CD14-positive monocyte (primary cell): Measurements from ENCODE around the gene NPAS3. TPM values are rescaled to one million over a fixed set of nuclear protein-coding genes. Genes with fewer than 3 reads are reported as not detected.

Experiments used
- DNase-seq, 3 donors: peaks; one replicate each; pipeline ENCODE4 v3.0.0-alpha.2; 2011 to 2022
- H2AFZ ChIP-seq: 2 replicates; pipeline ENCODE4 v1.6.0; 2012; ENCODE audit warnings: mild to moderate bottlenecking, low read depth, low read length, inconsistent platforms; ENCODE audit not compliant: insufficient read depth, poor library complexity, severe bottlenecking
- H3K27ac ChIP-seq, 2 donors: 1 replicate in 1 of 2; 2 replicates in 1 of 2; pipeline ENCODE4 v1.5.1; 2012 to 2013; ENCODE audit warnings: low read length in 2 of 2, control low read depth in 1 of 2, inconsistent platforms in 1 of 2, low read depth in 1 of 2, mild to moderate bottlenecking in 1 of 2
- H3K27me3 ChIP-seq, 2 donors: one replicate each; pipeline versions ENCODE4 v1.6.0 to v1.6.1; 2011 to 2013; ENCODE audit warnings: low read length in 2 of 2; ENCODE audit not compliant: control insufficient read depth in 2 of 2, insufficient read depth in 2 of 2
- H3K36me3 ChIP-seq, 2 donors: replicated peaks in 1 of 2; 1 replicate in 1 of 2; 2 replicates in 1 of 2; pipeline versions ENCODE4 v1.5.1 to v1.6.1; 2012 to 2013; ENCODE audit warnings: low read length in 2 of 2, control low read depth in 1 of 2, inconsistent platforms in 1 of 2, mild to moderate bottlenecking in 1 of 2; ENCODE audit not compliant: insufficient read depth in 2 of 2, control insufficient read depth in 1 of 2
- H3K4me1 ChIP-seq, 2 donors: 1 replicate in 1 of 2; 2 replicates in 1 of 2; pipeline versions ENCODE4 v1.5.1 to v1.6.1; 2012 to 2013; ENCODE audit warnings: low read length in 2 of 2, control low read depth in 1 of 2, inconsistent platforms in 1 of 2, mild to moderate bottlenecking in 1 of 2, moderate library complexity in 1 of 2; ENCODE audit not compliant: insufficient read depth in 2 of 2, control insufficient read depth in 1 of 2
- H3K4me2 ChIP-seq: replicated peaks from 2 replicates; pipeline ENCODE3; 2012; ENCODE audit warnings: low read length, moderate library complexity, mild to moderate bottlenecking; ENCODE audit not compliant: poor library complexity, severe bottlenecking; ENCODE audit errors: extremely low read depth
- H3K4me3 ChIP-seq, 3 experiments: fragments of 200-600 bp in 1 of 3; sonication (generic) in 1 of 3; replicated peaks in 1 of 3; 1 replicate in 2 of 3; 2 replicates in 1 of 3; pipeline ENCODE4 v1.5.1; 2011 to 2013; ENCODE audit warnings: low read length in 3 of 3, mild to moderate bottlenecking in 3 of 3, control low read depth in 2 of 3, low read depth in 2 of 3, inconsistent platforms in 1 of 3, moderate library complexity in 1 of 3
- H3K79me2 ChIP-seq: 2 replicates; pipeline ENCODE4 v1.6.0; 2012; ENCODE audit warnings: mild to moderate bottlenecking, control low read depth, inconsistent platforms, low read length, moderate library complexity; ENCODE audit not compliant: insufficient read depth
- H3K9ac ChIP-seq: 2 replicates; pipeline ENCODE4 v1.6.0; 2017; ENCODE audit warnings: low read length, mild to moderate bottlenecking; ENCODE audit not compliant: insufficient read depth, poor library complexity, severe bottlenecking
- H3K9me3 ChIP-seq, 2 donors: replicated peaks in 1 of 2; 1 replicate in 1 of 2; 2 replicates in 1 of 2; pipeline versions ENCODE4 v1.5.1 to v1.6.1; 2012 to 2013; ENCODE audit warnings: low read length in 2 of 2, control low read depth in 1 of 2; ENCODE audit not compliant: control insufficient read depth in 1 of 2, insufficient read depth in 1 of 2
- H4K20me1 ChIP-seq: 2 replicates; pipeline ENCODE4 v1.6.0; 2012; ENCODE audit warnings: mild to moderate bottlenecking, low read length, control low read depth, moderate library complexity; ENCODE audit not compliant: insufficient read depth
- H3K27ac Mint-ChIP-seq, 7 donors: one replicate each; pipeline ENCODE4 v1.8.0; 2020; ENCODE audit warnings: mild to moderate bottlenecking in 7 of 7, mixed read lengths in 7 of 7, moderate library complexity in 6 of 7, inconsistent platforms in 2 of 7
- H3K27me3 Mint-ChIP-seq, 3 donors: one replicate each; pipeline ENCODE4 v1.8.0; 2021 to 2022; ENCODE audit warnings: low read depth in 3 of 3, mild to moderate bottlenecking in 3 of 3, mixed read lengths in 3 of 3, moderate library complexity in 3 of 3, inconsistent platforms in 1 of 3
- H3K36me3 Mint-ChIP-seq, 2 donors: one replicate each; pipeline ENCODE4 v1.8.0; 2020; ENCODE audit warnings: mixed read lengths in 2 of 2, inconsistent platforms in 1 of 2, mild to moderate bottlenecking in 1 of 2
- H3K4me1 Mint-ChIP-seq: one replicate; pipeline ENCODE4 v1.8.0; 2020; ENCODE audit warnings: mild to moderate bottlenecking, mixed read lengths
- H3K4me3 Mint-ChIP-seq, 2 donors: one replicate each; pipeline ENCODE4 v1.8.0; 2020; ENCODE audit warnings: mild to moderate bottlenecking in 2 of 2, mixed read lengths in 2 of 2, moderate library complexity in 1 of 2
- H3K9me3 Mint-ChIP-seq, 7 donors: one replicate each; pipeline ENCODE4 v1.8.0; 2020 to 2022; ENCODE audit warnings: mixed read lengths in 7 of 7, mild to moderate bottlenecking in 6 of 7, moderate library complexity in 6 of 7, inconsistent platforms in 2 of 7
- CTCF ChIP-seq: fragments of 200-600 bp; IDR thresholded peaks from one replicate; pipeline ENCODE4 v1.8.0; 2022; ENCODE audit warnings: antibody characterized with exemption, mild to moderate bottlenecking
- WGBS: methylation state at CpG from one replicate; pipeline ENCODE4 v1.1.5; 2013; ENCODE audit warnings: missing lambda C conversion rate; ENCODE audit not compliant: insufficient coverage; 5-methylcytosine and 5-hydroxymethylcytosine counted together
- intact Hi-C, 2 donors: fragments of 100-400 bp; cut with micrococcal nuclease; formaldehyde crosslinking; loops; one replicate each; pipeline versions ENCODE4 v1.15.0 to v1.15.1; 2023
- polyA plus RNA-seq, 3 donors: library from polyadenylated mRNA; depleted of rRNA in 1 of 3; unstranded in 2 of 3; stranded (reverse) in 1 of 3; fragments of 300-500 nt in 2 of 3; fragments of >200 nt in 1 of 3; fragmentation: Illumina TruSeq in 2 of 3; gene quantifications; 1 replicate in 2 of 3; 2 replicates in 1 of 3; pipeline ENCODE4 v1.2.3, GENCODE V29; 2012 to 2021

NPAS3 gene
- polyA plus RNA-seq, 3 donors = not detected

- Histone ChIP-seq H3K4me1 (no peaks in the 10 kb centered on the region), H3K79me2 (no peaks in the 10 kb centered on the region), H3K9me3 (no peaks in the 10 kb centered on the region), H3K4me3 (no peak overlapping the region), H3K27ac (no peak overlapping the region), H2AFZ (no peak overlapping the region), H3K4me2 (no peak overlapping the region), H4K20me1 (no peaks in the 10 kb centered on the region), H3K9ac (no peak overlapping the region), H3K36me3 (no peaks in the 10 kb centered on the region), H3K27me3 (no peaks in the 10 kb centered on the region)
- H3K27ac Mint-ChIP-seq = no peak overlapping the region
- no peaks in the 10 kb centered on the region for H3K4me1 Mint-ChIP-seq
- H3K36me3 Mint-ChIP-seq = no peaks in the 10 kb centered on the region
- H3K4me3 Mint-ChIP-seq = no peak overlapping the region
- no peak for TF ChIP-seq CTCF
- peaks cover 0 to 2% (median 0%) of the 10 kb centered on the region in 7 donors for H3K9me3 Mint-ChIP-seq
- WGBS = no CpG with 5 or more reads among the region's 2 CpGs
- peaks cover 0 to 2% (median 0%) of the 10 kb centered on the region in 3 donors for H3K27me3 Mint-ChIP-seq
- DNase-seq = no peak
- intact Hi-C loops = no loop called here
Observed at GRCh38 chr14:33679025-33679424, 740.3 kb downstream of the NPAS3 start.

- Mint-ChIP-seq H3K4me1 (no peaks in the 10 kb centered on the region), H3K9me3 (peaks cover 0 to 7% (median 2%) of the 10 kb centered on the region in 7 donors), H3K27me3 (peaks cover 0 to 2% (median 0%) of the 10 kb centered on the region in 3 donors), H3K4me3 (no peak overlapping the region), H3K27ac (no peak overlapping the region), H3K36me3 (no peaks in the 10 kb centered on the region)
- Histone ChIP-seq H3K79me2 (no peaks in the 10 kb centered on the region), H3K27ac (no peak overlapping the region), H3K27me3 (no peaks in the 10 kb centered on the region), H3K36me3 (no peaks in the 10 kb centered on the region), H3K4me3 (no peak overlapping the region), H3K9me3 (no peaks in the 10 kb centered on the region), H4K20me1 (no peaks in the 10 kb centered on the region), H3K4me2 (no peak overlapping the region), H3K4me1 (no peaks in the 10 kb centered on the region), H2AFZ (no peak overlapping the region), H3K9ac (no peak overlapping the region)
- no peak for DNase-seq
- WGBS = 86% methylated on average over 1 of the region's 3 CpGs
- TF ChIP-seq CTCF = no peak
- intact Hi-C loops = no loop called here
Observed at GRCh38 chr14:33679461-33680225, 741.0 kb downstream of the NPAS3 start.
